Chondrocyte (in vitro differentiated cells): ENCODE measurements around the gene DDI2. TPM values are rescaled to one million over a fixed set of nuclear protein-coding genes. Genes with fewer than 3 reads are reported as not detected.

Experiments
- DNase-seq: peaks from one replicate; pipeline ENCODE4 v3.0.0; 2021; ENCODE audit warnings: mixed read lengths, low spot score
- H3K27ac Mint-ChIP-seq: one replicate; pipeline ENCODE4 v1.8.0; 2021; ENCODE audit warnings: mild to moderate bottlenecking, moderate library complexity, mixed read lengths; ENCODE audit not compliant: unreplicated experiment
- H3K27me3 Mint-ChIP-seq: 2 replicates; pipeline ENCODE4 v1.8.0; 2021; ENCODE audit warnings: low read depth, mixed read lengths
- H3K36me3 Mint-ChIP-seq: 2 replicates; pipeline ENCODE4 v1.8.0; 2021; ENCODE audit warnings: low read depth, mixed read lengths
- H3K4me1 Mint-ChIP-seq: 2 replicates; pipeline ENCODE4 v1.8.0; 2021; ENCODE audit warnings: low read depth, mild to moderate bottlenecking, mixed read lengths
- H3K4me3 Mint-ChIP-seq: one replicate; pipeline ENCODE4 v1.8.0; 2021; ENCODE audit warnings: mild to moderate bottlenecking, moderate library complexity, mixed read lengths; ENCODE audit not compliant: unreplicated experiment
- H3K9me3 Mint-ChIP-seq: 2 replicates; pipeline ENCODE4 v1.8.0; 2021; ENCODE audit warnings: low read depth, mixed read lengths
- CTCF ChIP-seq: fragments of 200-600 bp; sonication (generic); IDR thresholded peaks from 2 replicates; pipeline ENCODE4 v1.5.0; 2021; ENCODE audit warnings: antibody characterized with exemption, mild to moderate bottlenecking, moderate library complexity
- total RNA-seq: library from RNA; stranded (reverse); gene quantifications from 3 replicates; pipeline ENCODE4 v1.2.1, GENCODE V29; 2021

DDI2 gene
- total RNA-seq, 1 donor from 2014 or later: 20.0 TPM

GRCh38 chr1:15583016-15583706, 34.1 kb upstream of the DDI2 start:
- peaks cover under 1% of the 10 kb centered on the region for H3K36me3 Mint-ChIP-seq
- no peaks in the 10 kb centered on the region for H3K9me3 Mint-ChIP-seq
- H3K4me3 Mint-ChIP-seq: no peak overlapping the region
- TF ChIP-seq CTCF: no peak
- peaks cover 10% of the 10 kb centered on the region for H3K4me1 Mint-ChIP-seq
- H3K27me3 Mint-ChIP-seq: no peaks in the 10 kb centered on the region
- no peak for DNase-seq
- H3K27ac Mint-ChIP-seq: no peak overlapping the region

GRCh38 chr1:15584489-15585363, 32.5 kb upstream of the DDI2 start, which contains the start of gene AGMAT:
Gene AGMAT (minus strand): TSS chr1:15585051. CDS start chr1:15584967, 84 bp downstream.
- Mint-ChIP-seq H3K27ac (no peak within 1 kb of the TSS), H3K27me3 (no peaks in the 10 kb centered on the region), H3K36me3 (peaks cover 2% of the 10 kb centered on the region), H3K9me3 (no peaks in the 10 kb centered on the region), H3K4me1 (peaks cover 3% of the 10 kb centered on the region), H3K4me3 (peak within 1 kb of the TSS; percentile 62)
- no peak for DNase-seq
- peak; percentile 73 for TF ChIP-seq CTCF

GRCh38 chr1:15592285-15592684, 25.0 kb upstream of the DDI2 start:
- no peak overlapping the region for H3K4me3 Mint-ChIP-seq
- peaks cover 2% of the 10 kb centered on the region for H3K36me3 Mint-ChIP-seq
- H3K4me1 Mint-ChIP-seq: peaks cover 3% of the 10 kb centered on the region

GRCh38 chr1:15595809-15596617, 21.2 kb upstream of the DDI2 start:
- H3K4me3 Mint-ChIP-seq: no peak overlapping the region
- no peak for DNase-seq
- peaks cover 5% of the 10 kb centered on the region for H3K27me3 Mint-ChIP-seq
- H3K27ac Mint-ChIP-seq: no peak overlapping the region
- no peaks in the 10 kb centered on the region for H3K9me3 Mint-ChIP-seq
- no peaks in the 10 kb centered on the region for H3K36me3 Mint-ChIP-seq
- H3K4me1 Mint-ChIP-seq: peaks cover 3% of the 10 kb centered on the region
- TF ChIP-seq CTCF: no peak

More at GRCh38 chr1:15592285-15592684, 25.0 kb upstream of the DDI2 start:
- no peak for DNase-seq
- Mint-ChIP-seq H3K27ac (no peak overlapping the region), H3K9me3 (no peaks in the 10 kb centered on the region), H3K27me3 (peaks cover 4% of the 10 kb centered on the region)
- no peak for TF ChIP-seq CTCF

GRCh38 chr1:15598436-15598835, 18.8 kb upstream of the DDI2 start:
- DNase-seq: no peak
- Mint-ChIP-seq H3K36me3 (no peaks in the 10 kb centered on the region), H3K9me3 (no peaks in the 10 kb centered on the region), H3K27me3 (peaks cover 5% of the 10 kb centered on the region), H3K4me3 (no peak overlapping the region), H3K4me1 (peaks cover 11% of the 10 kb centered on the region), H3K27ac (no peak overlapping the region)
- TF ChIP-seq CTCF: no peak
